ENCODE data around the gene TSLP. TPM values are rescaled to one million over a fixed set of nuclear protein-coding genes. Genes with fewer than 3 reads are reported as not detected.

The TSLP gene
- total RNA-seq, 3 donors from 2014 or later, result 0.14 to 1.0 (median 0.20) TPM

DNA sequence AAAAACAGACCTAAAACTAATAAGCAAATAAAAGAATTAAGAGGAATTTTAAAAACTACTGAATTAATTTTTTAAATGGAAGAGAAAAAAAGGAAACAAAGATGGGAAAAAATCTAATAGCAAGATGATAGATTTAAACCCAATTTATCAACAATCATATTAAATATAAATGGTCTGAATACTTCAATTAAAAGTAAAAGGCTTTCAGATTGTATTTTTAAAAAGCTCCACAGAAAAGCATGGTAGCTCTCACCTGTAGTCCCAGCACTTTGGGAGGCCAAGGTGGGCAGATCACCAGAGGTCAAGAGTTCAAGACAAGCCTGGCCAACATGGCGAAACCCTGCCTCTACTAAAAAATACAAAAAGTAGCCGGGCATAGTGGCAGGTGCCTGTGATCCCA is 11.3 kb upstream of the TSLP start:
- Histone ChIP-seq H3K4me1 (ENCODE audit: low read depth) (no peaks in the 10 kb centered on the region), H3K9me3 (no peaks in the 10 kb centered on the region), H3K36me3 (ENCODE audit: low read depth) (no peaks in the 10 kb centered on the region), H3K4me3 (no peak overlapping the region)
- TF ChIP-seq, protein P1, sequence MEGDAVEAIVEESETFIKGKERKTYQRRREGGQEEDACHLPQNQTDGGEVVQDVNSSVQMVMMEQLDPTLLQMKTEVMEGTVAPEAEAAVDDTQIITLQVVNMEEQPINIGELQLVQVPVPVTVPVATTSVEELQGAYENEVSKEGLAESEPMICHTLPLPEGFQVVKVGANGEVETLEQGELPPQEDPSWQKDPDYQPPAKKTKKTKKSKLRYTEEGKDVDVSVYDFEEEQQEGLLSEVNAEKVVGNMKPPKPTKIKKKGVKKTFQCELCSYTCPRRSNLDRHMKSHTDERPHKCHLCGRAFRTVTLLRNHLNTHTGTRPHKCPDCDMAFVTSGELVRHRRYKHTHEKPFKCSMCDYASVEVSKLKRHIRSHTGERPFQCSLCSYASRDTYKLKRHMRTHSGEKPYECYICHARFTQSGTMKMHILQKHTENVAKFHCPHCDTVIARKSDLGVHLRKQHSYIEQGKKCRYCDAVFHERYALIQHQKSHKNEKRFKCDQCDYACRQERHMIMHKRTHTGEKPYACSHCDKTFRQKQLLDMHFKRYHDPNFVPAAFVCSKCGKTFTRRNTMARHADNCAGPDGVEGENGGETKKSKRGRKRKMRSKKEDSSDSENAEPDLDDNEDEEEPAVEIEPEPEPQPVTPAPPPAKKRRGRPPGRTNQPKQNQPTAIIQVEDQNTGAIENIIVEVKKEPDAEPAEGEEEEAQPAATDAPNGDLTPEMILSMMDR (IDR thresholded peaks at IDR 0.05), result no peak
- DNase-seq, result no peak
- ATAC-seq, result no peak
- intact Hi-C loops (cut with DNase I, micrococcal nuclease), result no loop called here

- no peak overlapping the region for H3K4me3 ChIP-seq
- DNase-seq (no peak), ATAC-seq (no peak)
- no peaks in the 10 kb centered on the region for H3K4me1 ChIP-seq (ENCODE audit: low read depth)
- TF ChIP-seq, protein P1 (IDR thresholded peaks at IDR 0.05), result no peak
- no peaks in the 10 kb centered on the region for H3K9me3 ChIP-seq
- no peaks in the 10 kb centered on the region for H3K36me3 ChIP-seq (ENCODE audit: low read depth)
- intact Hi-C loops (cut with DNase I, micrococcal nuclease), result no loop called here
These were observed 9.9 kb upstream of the TSLP start for GRCh38 chr5:111061618-111062017.

- Histone ChIP-seq H3K36me3 (ENCODE audit: low read depth) (no peaks in the 10 kb centered on the region), H3K4me3 (no peak overlapping the region), H3K4me1 (ENCODE audit: low read depth) (no peaks in the 10 kb centered on the region), H3K9me3 (no peaks in the 10 kb centered on the region)
- DNase-seq (peak in 1 of 3 donors; percentile 22), ATAC-seq (peak; percentile 43)
- TF ChIP-seq, protein P1 (IDR thresholded peaks at IDR 0.05), result no peak
- intact Hi-C loops (cut with DNase I, micrococcal nuclease), result no loop called here
These were observed 7.7 kb upstream of the TSLP start for GRCh38 chr5:111063709-111064322.

DNA sequence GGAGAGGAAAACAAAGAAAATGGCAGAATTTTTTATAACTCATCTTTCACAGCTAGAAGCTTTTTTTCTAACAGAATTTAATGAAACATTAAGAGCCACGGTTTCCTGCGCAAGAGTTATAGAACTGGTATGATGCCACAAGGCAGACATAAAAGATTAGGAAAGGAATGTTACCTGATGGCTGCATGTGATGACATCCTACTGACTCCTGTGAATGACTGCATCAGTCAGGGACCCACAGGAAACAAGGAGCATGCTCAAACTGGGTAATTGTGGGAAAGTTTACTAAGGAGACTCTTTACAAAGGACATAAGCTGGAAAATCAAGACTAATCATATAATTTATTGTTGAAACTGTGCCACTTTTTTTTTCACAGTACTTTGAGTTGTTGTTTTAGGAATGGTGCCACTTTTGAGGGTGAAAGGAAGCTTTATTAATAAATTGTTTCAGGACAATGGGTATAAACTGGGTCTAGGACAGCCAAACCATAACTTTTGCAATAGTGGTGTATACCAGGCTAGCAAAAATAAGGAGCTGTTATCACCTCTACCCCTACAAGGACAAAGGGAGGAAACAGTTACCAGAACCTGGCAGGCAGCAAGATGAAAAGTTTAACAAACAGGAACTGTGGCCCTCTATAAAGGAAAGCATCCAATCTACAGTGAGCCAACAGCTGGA is 5.1 kb upstream of the TSLP start:
- no peaks in the 10 kb centered on the region for H3K36me3 ChIP-seq (ENCODE audit: low read depth)
- TF ChIP-seq, protein P1 (IDR thresholded peaks at IDR 0.05), result no peak
- H3K4me3 ChIP-seq, result no peak overlapping the region
- intact Hi-C loops (cut with DNase I, micrococcal nuclease), result no loop called here
- DNase-seq, result no peak
- H3K4me1 ChIP-seq (ENCODE audit: low read depth), result no peaks in the 10 kb centered on the region
- ATAC-seq, result no peak
- H3K9me3 ChIP-seq, result no peaks in the 10 kb centered on the region

DNA sequence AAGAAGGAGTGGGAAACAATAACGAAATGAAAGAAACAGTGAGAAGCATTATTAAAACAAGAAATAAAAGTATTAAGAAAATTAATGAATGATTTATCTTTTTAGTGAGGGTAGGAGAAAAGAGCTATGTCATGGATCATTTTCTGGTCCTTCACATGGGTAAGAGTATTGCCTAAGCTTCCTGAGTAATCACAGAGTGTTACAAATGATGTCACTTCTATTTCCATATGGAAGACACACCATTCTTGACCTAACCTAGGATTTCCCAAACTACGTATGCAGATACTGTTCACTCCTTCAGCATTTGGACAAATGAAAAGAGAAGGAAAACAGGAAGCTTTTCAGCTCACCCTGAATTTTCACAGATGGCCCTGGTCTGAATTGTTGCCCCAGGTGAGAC is 3.3 kb upstream of the TSLP start:
- H3K36me3 ChIP-seq (ENCODE audit: low read depth), result no peaks in the 10 kb centered on the region
- intact Hi-C loops (cut with DNase I, micrococcal nuclease), result no loop called here

More for the DNA sequence above, 3.3 kb upstream of the TSLP start:
- Histone ChIP-seq H3K9me3 (no peaks in the 10 kb centered on the region), H3K4me1 (ENCODE audit: low read depth) (no peaks in the 10 kb centered on the region), H3K4me3 (no peak overlapping the region)
- DNase-seq (no peak), ATAC-seq (no peak)
- TF ChIP-seq, protein P1 (IDR thresholded peaks at IDR 0.05), result no peak
